Measurements from ENCODE around the gene MAX.

- TF ChIP-seq CTCF (conservative IDR thresholded peaks at IDR 0.05; ENCODE audit: low read depth, low read length) = no peak
- no peak for TF ChIP-seq POLR2A (IDR thresholded peaks at IDR 0.05; ENCODE audit: low read depth, low read length)
- TF ChIP-seq MXI1 (IDR thresholded peaks at IDR 0.05; ENCODE audit: borderline replicate concordance, low read depth, low read length) = no peak
Observed at GRCh38 chr14:65057695-65058094, 44.6 kb downstream of the MAX start.

All from IMR-90 (cell line).